Central memory CD8-positive, alpha-beta T cell (primary cell): ENCODE results near the gene ZNF71.

Experiments used
- ATAC-seq: fragments of 150-1000 bp; cut with Tn5 transposase; replicated peaks from 2 replicates; pipeline ENCODE4 v1.10.0; 2022; ENCODE audit warnings: mild to moderate bottlenecking, moderate FRiP score, moderate number of reproducible peaks; ENCODE audit not compliant: poor library complexity, severe bottlenecking; ENCODE audit errors: extremely low read depth
- DNase-seq, 2 donors: peaks; one replicate each; pipeline ENCODE4 v3.0.0; 2021; ENCODE audit warnings: low spot score in 2 of 2
- H3K27ac Mint-ChIP-seq: one replicate; pipeline ENCODE4 v1.8.0; 2022; ENCODE audit warnings: low read depth, mild to moderate bottlenecking, moderate library complexity, mixed read lengths
- H3K27me3 Mint-ChIP-seq: one replicate; pipeline ENCODE4 v1.8.0; 2022; ENCODE audit warnings: mixed read lengths
- H3K36me3 Mint-ChIP-seq: one replicate; pipeline ENCODE4 v1.8.0; 2022; ENCODE audit warnings: mild to moderate bottlenecking, moderate library complexity, mixed read lengths; ENCODE audit not compliant: insufficient read depth
- H3K4me1 Mint-ChIP-seq: one replicate; pipeline ENCODE4 v1.8.0; 2022; ENCODE audit warnings: mixed read lengths
- H3K4me3 Mint-ChIP-seq: one replicate; pipeline ENCODE4 v1.8.0; 2022; ENCODE audit warnings: mild to moderate bottlenecking, moderate library complexity, mixed read lengths
- H3K9me3 Mint-ChIP-seq: one replicate; pipeline ENCODE4 v1.8.0; 2022; ENCODE audit warnings: mixed read lengths

Gene ZNF71

DNA sequence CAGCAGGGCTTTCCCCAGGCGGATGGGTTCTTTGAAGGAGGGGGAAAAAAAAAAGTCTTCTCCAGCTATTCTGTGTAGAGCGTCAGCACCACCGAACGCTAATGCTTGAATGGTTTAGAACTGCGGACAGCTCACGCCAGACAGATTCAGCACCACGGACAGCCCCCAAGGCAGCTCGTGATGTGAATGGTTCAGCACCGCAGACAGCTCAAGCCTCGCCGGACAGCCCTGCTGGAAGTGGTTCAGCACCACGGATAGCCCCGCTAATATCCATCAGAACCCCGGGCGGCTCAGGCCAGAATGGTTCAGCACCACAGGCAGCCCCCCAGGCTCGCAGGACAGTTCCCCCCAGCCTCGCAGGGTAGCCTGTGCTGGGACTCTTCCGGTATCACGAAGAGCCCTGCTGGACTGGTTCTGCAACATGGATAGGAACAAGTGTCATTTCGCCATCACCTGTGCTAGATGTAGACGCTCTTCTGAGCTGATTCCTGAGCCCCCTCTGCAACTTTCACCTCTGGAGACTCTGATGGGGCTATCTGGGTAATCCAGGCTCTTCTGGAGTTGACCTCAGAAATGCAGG lies 43.0 kb downstream of the ZNF71 start:
- Mint-ChIP-seq H3K27me3 (no peaks in the 10 kb centered on the region), H3K36me3 (peaks cover 1% of the 10 kb centered on the region), H3K4me1 (no peaks in the 10 kb centered on the region), H3K4me3 (no peak overlapping the region), H3K27ac (no peak overlapping the region), H3K9me3 (peaks cover 36% of the 10 kb centered on the region)
- DNase-seq (no peak), ATAC-seq (no peak)

DNA sequence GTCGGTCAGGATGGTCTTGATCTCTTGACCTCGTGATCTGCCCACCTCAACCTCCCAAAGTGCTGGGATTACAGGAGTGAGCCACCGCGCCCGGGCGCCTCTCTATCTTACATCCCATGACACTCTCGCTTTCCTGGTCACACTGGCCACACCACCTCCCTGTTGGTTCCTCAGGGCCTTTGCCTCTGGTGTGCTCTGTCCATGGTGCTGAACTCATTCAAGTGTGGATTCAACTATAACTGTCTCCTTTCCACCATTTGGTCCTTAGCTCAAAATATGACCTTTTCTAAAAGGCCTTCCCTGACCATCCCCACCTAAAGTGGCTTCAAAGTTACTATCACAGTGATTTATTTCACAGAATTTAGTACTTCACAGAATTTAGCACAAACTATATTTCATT lies 44.1 kb downstream of the ZNF71 start:
- Mint-ChIP-seq H3K4me1 (no peaks in the 10 kb centered on the region), H3K27ac (no peak overlapping the region), H3K36me3 (peaks cover 1% of the 10 kb centered on the region), H3K27me3 (peaks cover 7% of the 10 kb centered on the region), H3K9me3 (peaks cover 30% of the 10 kb centered on the region), H3K4me3 (no peak overlapping the region)
- DNase-seq (no peak), ATAC-seq (no peak)

DNA sequence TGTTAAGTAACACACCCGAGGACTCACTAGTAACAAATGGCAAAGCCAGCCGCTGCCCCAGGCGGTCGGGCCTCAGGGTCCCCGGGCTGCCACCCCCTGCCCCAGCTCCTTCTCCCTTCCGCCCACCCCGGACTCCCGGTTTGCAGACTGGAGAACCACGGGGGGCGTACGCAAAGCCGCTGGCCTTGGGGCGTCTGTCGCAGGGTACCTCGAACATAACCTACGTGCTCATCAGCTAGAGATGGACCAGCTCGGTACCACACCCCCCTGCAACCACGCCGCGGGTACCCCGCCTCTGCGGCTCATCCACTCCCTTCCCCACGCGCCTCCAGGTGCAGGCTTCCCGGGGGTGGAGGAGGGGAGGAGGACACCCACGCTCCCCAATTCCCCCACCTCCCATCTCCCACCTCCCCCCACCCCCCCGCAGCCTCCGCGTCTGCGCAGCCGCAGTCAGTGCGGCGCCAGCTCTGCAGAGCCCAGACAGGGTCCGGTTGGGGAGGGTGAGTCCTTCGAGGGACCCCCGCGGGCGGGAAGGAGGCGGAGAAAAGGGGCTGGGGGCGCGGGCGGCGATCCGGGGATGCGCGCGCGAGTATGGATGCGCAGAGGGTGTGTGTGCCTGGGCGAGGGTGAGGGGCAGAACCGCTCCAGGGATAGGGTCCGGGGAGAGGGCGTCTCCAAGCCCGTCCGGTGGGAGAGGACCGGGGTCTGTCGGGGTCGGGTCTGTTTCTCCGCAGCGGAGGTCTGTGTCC lies 47.8 kb downstream of the ZNF71 start, which contains the start of gene SMIM17:
TSS of gene SMIM17 (plus strand) at position 449 of the 749 bp plus-strand sequence. CDS start 2,509 bp downstream, outside the sequence.
- no peaks in the 10 kb centered on the region for H3K4me1 Mint-ChIP-seq
- H3K27ac Mint-ChIP-seq: no peak within 1 kb of the TSS
- H3K4me3 Mint-ChIP-seq: no peak within 1 kb of the TSS
- peaks cover 41% of the 10 kb centered on the region for H3K9me3 Mint-ChIP-seq
- H3K36me3 Mint-ChIP-seq: no peaks in the 10 kb centered on the region
- no peak for DNase-seq
- no peak for ATAC-seq
- peaks cover 10% of the 10 kb centered on the region for H3K27me3 Mint-ChIP-seq

DNA sequence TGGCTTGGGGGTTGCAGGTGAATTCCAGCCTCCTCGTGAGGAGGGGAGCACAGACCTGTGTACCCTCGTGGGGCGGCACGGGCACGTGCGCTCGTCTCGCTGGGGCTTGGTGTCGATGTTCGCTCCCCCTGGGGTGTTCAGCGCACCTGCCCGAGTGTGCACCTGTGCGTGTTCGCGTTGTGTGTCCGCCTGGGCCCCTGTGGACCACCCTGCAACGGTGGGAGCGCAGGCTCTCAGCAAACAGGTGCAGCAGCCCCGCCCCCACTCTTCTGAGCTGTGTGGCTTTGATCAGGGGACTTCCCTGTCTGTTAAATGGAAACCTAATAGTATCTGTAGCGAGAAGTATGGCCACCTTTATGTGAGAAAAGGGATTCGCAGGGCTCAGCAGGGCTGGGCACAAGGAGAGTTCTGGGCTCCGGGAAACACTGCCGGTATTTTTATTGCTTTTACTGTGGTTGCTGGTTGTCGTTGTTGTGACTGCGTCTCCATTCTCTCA lies 48.4 kb downstream of the ZNF71 start:
- DNase-seq: no peak
- peaks cover 10% of the 10 kb centered on the region for H3K27me3 Mint-ChIP-seq
- H3K9me3 Mint-ChIP-seq: peaks cover 45% of the 10 kb centered on the region
- no peak overlapping the region for H3K4me3 Mint-ChIP-seq
- H3K27ac Mint-ChIP-seq: no peak overlapping the region
- no peaks in the 10 kb centered on the region for H3K36me3 Mint-ChIP-seq
- H3K4me1 Mint-ChIP-seq: no peaks in the 10 kb centered on the region
- no peak for ATAC-seq

DNA sequence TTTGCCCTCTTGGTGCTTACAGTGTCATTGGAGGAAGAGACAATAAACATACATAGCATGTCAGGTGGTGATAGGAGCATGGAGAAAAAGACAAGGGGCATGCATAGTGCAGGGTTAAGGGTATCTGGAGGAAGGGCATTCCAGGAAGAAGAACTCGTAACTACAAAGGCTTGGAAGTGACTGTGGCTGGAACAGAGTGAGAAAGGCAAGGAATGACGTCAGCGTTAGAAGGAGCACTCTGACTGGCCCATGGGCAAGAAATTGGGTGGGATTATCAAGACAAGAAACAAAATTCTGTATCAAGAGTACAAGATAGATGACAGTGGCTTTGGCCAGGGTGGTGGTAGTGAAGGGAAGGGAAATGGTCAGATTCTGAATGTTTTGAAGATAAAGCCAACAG lies 59.0 kb downstream of the ZNF71 start:
- Mint-ChIP-seq H3K4me1 (no peaks in the 10 kb centered on the region), H3K9me3 (peaks cover 24% of the 10 kb centered on the region), H3K27me3 (no peaks in the 10 kb centered on the region), H3K4me3 (no peak overlapping the region), H3K36me3 (peaks cover 2% of the 10 kb centered on the region), H3K27ac (no peak overlapping the region)
- DNase-seq: no peak
- no peak for ATAC-seq

DNA sequence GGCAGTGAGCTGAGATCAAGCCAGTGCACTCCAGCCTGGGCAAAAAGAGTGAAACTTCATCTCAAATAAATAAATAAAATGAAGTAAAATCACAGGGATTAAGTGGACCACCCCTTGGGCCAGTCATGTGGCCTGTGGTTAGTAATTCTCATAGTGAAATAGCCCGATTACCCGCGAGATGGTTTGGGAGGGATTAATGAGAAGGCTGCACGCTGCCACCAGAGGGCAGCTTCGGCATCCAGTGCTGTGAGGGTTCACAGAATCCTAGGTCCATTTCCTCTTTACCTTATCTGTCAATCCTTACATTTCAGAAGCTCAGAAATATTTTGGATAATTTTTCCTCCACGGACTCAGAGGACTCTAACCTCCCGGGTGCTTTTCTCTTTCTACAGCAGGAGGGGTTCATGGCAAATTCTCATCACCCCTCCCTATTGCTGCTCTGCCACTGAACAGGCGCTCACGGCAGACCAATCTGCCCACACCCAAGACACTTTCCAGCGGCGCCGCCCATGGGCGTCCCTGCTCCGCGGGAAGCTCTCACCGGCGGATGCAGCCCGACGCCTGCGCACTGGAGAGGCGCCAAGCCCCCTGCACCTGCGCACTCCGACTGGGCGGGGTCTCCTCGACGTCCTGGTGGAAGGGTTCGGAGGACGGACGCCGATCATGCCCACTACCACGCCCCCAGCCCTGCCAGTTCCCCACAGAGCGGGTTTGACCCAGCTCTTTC lies 65.4 kb downstream of the ZNF71 start:
- H3K36me3 Mint-ChIP-seq: peaks cover 1% of the 10 kb centered on the region
- no peak overlapping the region for H3K4me3 Mint-ChIP-seq
- H3K27me3 Mint-ChIP-seq: no peaks in the 10 kb centered on the region
- DNase-seq: no peak
- H3K4me1 Mint-ChIP-seq: no peaks in the 10 kb centered on the region
- ATAC-seq: no peak
- peaks cover 13% of the 10 kb centered on the region for H3K9me3 Mint-ChIP-seq
- H3K27ac Mint-ChIP-seq: no peak overlapping the region

DNA sequence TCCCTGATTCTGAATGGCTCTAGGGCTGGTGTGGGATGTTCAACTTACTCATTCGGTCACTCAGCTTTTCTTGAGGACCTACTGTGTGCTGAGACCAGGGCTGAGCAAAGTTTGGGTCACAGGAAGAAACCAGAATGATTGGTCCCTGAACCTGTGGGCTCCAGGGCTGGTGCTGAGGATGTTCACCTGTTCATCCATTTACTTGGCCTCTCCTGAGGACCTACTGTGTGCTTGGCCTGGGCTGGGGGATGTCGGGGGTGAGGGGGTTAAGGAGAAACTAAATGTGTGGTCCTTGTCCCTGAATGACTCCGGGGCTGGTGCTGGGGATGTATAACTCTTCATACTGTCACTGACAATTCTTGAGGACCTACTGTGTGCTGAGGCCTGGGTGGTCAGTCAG lies 66.1 kb downstream of the ZNF71 start:
- no peak for ATAC-seq
- no peaks in the 10 kb centered on the region for H3K4me1 Mint-ChIP-seq
- H3K4me3 Mint-ChIP-seq: no peak overlapping the region
- peaks cover 13% of the 10 kb centered on the region for H3K9me3 Mint-ChIP-seq
- H3K27ac Mint-ChIP-seq: no peak overlapping the region
- H3K36me3 Mint-ChIP-seq: peaks cover 1% of the 10 kb centered on the region
- DNase-seq: no peak
- H3K27me3 Mint-ChIP-seq: no peaks in the 10 kb centered on the region

DNA sequence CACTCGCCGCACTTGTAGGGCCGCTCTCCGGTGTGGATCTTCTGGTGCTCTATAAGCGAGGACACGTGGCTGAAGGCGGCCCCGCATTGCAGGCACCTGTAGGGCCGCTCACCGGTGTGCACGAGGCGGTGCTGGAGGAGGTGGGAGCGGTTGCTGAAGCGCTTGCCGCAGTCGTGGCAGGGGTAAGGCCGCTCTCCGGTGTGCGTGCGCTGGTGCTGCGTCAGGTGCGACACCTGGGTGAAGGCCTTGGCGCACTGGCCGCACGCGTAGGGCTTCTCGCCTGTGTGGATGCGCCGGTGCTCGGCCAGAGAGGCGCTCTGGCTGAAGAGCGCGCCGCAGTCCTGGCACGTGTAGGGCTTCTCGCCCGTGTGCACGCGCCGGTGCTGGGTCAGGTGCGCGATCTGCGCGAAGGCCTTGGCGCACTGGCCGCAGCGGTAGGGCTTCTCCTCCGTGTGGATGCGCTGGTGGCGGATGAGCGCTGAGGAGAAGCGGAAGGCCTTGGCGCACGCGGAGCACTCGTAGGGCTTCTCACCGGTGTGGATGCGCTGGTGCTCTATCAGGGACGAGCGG lies 68.9 kb downstream of the ZNF71 start:
- ATAC-seq (no peak), DNase-seq (no peak)
- peaks cover 1% of the 10 kb centered on the region for H3K36me3 Mint-ChIP-seq
- H3K27me3 Mint-ChIP-seq: no peaks in the 10 kb centered on the region
- H3K4me1 Mint-ChIP-seq: no peaks in the 10 kb centered on the region
- H3K4me3 Mint-ChIP-seq: no peak overlapping the region
- H3K9me3 Mint-ChIP-seq: peaks cover 8% of the 10 kb centered on the region
- H3K27ac Mint-ChIP-seq: no peak overlapping the region

DNA sequence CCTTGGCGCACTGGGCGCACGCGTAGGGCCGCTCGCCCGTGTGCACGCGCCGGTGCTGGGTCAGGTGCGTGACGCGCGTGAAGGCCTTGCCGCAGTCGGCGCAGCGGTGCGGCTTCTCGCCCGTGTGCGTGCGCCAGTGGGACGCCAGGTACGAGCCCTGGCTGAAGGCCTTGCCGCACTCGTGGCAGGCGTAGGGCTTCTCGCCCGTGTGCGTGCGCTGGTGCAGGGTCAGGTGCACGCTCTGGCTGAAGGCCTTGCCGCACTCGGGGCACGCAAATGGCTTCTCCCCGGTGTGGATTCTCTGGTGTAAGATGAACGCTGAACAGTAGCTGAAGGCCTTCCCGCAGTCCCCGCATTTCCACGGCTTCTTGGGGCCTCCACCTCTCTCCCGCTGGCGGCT lies 69.4 kb downstream of the ZNF71 start:
- ATAC-seq: no peak
- DNase-seq: no peak
- H3K27ac Mint-ChIP-seq: no peak overlapping the region

DNA sequence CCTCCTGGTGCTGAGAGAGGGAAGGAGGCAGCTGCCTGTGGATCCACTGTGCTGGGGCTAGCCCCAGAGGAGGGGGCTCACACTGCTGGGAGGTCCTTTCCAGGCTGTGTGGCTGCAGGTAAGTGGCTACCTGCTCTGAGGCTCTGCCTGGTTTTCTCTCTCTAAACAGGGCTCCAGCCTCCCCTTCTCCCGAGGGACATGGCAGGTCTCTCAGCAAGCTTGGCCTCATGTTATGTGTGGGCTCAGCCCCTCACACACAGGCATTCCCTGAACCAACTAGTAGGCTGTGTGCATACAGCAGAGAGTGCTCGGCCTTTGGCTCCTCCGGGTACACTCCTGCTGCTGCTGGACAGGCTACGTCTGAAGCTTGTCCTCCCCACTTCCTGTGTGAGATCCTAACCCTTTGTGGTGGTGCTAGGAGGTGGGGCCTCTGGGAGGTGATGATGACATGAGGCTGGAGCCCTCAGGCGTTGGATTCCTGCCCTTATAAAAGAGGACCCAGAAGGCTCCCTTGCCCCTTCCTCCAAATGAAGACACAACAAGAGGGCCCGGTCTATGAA lies 72.3 kb downstream of the ZNF71 start:
- H3K27me3 Mint-ChIP-seq: no peaks in the 10 kb centered on the region
- no peak for DNase-seq
- no peak for ATAC-seq
- H3K4me1 Mint-ChIP-seq: no peaks in the 10 kb centered on the region
- H3K9me3 Mint-ChIP-seq: peaks cover 6% of the 10 kb centered on the region
- H3K27ac Mint-ChIP-seq: no peak overlapping the region
- no peak overlapping the region for H3K4me3 Mint-ChIP-seq
- peaks cover 1% of the 10 kb centered on the region for H3K36me3 Mint-ChIP-seq

More for the DNA sequence above, 69.4 kb downstream of the ZNF71 start:
- no peak overlapping the region for H3K4me3 Mint-ChIP-seq
- no peaks in the 10 kb centered on the region for H3K4me1 Mint-ChIP-seq
- H3K27me3 Mint-ChIP-seq: no peaks in the 10 kb centered on the region
- H3K9me3 Mint-ChIP-seq: peaks cover 6% of the 10 kb centered on the region
- H3K36me3 Mint-ChIP-seq: peaks cover 1% of the 10 kb centered on the region

DNA sequence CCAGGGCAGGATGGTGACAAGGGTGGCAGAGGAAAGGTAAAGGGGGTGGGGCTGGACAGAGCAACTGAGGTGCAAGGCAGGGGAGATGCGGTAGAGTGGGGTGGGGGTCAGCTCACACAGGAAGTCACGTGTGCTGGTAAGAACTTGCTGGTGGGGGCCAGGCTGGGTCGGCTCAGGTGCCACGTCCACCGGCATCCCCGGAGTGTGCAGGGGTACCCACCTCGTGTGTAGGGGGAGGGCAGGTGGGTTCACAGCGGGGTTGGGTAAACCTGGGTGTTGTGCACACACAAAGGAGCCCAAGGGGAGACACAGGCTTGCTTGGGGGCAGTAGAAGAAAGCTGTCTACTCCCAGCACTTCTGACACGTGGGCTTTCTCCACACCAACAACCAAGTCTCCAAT lies 73.6 kb downstream of the ZNF71 start:
- no peaks in the 10 kb centered on the region for H3K27me3 Mint-ChIP-seq
- H3K9me3 Mint-ChIP-seq: peaks cover 6% of the 10 kb centered on the region
- ATAC-seq (no peak), DNase-seq (no peak)
- H3K4me3 Mint-ChIP-seq: no peak overlapping the region
- H3K4me1 Mint-ChIP-seq: no peaks in the 10 kb centered on the region
- no peak overlapping the region for H3K27ac Mint-ChIP-seq
- H3K36me3 Mint-ChIP-seq: no peaks in the 10 kb centered on the region

DNA sequence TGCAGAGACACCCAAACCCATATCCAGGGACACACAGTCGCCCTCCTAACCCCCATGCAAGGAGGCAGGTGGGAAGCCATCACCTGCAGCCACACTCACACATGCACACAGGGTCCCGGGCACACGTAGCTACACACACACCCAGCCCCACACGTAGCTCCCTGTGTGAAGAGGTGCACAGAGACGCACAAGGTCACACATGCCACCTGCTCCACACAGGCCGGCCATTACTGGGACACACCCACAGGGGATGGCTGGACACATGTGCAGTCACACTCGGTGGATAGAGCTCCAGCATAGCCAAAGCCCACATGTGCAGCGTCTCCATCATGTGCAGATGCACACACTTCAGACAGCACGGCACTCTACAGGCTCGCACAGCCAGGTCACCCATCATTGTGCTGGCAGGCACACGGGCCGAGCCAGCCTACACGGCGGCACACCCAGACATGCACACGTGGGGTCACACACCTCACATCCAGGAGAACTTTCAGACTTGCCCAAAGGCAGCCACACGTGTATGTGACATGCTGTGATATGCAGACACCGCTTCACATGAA lies 75.4 kb downstream of the ZNF71 start:
- Mint-ChIP-seq H3K36me3 (no peaks in the 10 kb centered on the region), H3K27ac (no peak overlapping the region), H3K27me3 (no peaks in the 10 kb centered on the region), H3K9me3 (peaks cover 6% of the 10 kb centered on the region), H3K4me3 (peak overlapping the region; percentile 71), H3K4me1 (no peaks in the 10 kb centered on the region)
- DNase-seq (no peak), ATAC-seq (no peak)
